ENCODE data around the gene PAPPA.

PAPPA gene

DNA sequence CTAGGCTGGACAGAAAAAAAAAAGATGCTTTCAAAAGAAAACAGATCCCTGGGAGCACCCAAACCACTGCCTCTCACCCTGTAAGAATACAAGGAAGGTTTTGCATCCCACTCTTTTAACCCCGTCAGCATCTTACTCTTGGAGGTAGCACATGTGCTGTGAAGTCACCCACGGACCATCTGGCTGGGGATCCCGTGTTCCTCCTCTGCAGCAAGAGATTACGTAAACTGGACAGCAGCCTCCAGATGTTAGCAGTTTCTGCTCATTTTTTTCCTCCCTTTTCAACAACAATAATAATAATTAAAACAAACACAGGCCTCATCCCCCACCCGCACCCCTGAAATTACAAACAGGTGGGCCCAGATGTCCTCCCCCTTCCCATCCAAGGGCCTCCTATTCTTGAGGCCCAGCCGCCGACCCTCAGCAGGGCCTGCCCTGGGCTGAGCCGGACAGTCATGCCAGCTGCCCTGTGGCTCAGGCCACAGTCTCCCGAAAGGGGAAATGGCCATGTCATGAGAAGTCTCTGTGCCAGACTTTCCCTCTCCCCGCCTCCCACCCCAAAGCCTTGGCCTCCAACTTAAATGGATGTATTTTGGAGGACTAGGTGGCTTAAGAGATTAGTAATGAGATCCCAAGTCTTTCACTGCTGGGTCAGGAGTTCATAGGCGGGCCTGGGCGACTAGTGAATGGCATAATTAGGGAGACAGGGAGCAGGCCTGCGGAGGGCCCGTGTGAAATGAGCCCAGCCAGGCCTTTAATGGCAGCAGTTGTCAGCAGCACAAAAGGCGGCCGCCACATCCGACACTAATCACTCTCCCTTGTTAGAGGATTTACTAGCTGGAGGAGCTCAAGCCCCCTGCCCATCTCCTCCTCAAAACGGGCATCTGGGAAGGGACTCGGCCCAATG is 165.1 kb downstream of the PAPPA start:
- DNase-seq = peak; percentile 70

DNA sequence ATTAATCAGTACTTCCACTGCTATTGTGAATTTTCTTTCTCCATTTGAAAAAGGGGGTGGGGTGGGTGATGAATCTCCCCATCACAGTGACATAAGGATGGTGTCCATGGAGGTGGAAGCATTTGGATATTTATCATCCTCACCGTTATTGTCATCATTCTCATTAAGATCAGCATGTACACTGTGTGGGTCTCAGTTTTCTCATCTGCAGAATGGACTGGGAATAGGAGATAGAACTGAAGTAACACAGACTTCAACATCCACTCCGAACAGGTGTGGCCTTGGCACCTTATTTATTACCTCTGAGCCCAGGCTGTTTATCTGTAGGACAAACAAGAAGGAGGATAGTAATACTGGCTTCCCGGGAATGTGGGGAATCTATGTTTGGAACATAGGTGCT is 165.9 kb downstream of the PAPPA start:
- no peak for DNase-seq

DNA sequence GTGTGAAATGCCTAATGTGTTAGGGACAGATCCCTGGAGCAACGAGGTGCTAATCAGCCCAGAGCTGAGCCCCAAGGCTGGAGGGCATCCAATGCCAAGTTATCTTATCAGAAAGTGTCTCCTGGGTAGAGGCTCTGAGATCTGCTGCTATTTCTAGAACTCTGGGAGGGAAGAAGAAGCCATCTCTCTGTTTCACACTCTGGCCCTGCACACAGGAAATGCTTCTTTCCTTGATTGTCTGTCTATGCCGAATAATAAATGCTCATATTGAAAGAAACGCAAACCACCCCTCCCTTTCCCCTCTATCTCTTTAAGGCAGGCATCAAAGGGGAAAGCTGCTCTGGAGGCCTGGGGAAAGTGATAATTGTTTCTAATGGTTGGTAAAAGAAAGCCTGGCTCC is 166.7 kb downstream of the PAPPA start:
- no peak for DNase-seq

- peak; percentile 40 for DNase-seq
These were observed 168.9 kb downstream of the PAPPA start for GRCh38 chr9:116322521-116322920.

DNA sequence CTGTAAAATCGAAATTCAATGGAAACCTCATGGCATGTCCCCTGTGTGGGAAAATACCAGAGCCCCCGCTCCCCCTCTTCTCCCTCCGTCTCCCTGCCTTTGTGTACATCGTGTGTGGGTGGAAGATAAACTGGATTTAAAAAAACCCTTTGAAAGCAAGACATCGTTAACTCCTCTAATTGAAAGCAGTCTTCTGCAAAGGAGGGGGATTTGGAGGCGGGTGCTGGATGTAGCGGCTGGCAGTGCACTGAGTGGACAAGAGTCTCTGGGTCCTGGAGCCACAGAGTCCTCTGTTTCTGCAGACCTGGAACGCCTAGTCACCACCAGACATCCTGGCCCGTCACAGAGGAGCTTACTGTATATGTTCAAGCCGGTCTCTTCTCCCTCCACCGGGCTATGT is 169.4 kb downstream of the PAPPA start:
- peak; percentile 38 for DNase-seq

DNA sequence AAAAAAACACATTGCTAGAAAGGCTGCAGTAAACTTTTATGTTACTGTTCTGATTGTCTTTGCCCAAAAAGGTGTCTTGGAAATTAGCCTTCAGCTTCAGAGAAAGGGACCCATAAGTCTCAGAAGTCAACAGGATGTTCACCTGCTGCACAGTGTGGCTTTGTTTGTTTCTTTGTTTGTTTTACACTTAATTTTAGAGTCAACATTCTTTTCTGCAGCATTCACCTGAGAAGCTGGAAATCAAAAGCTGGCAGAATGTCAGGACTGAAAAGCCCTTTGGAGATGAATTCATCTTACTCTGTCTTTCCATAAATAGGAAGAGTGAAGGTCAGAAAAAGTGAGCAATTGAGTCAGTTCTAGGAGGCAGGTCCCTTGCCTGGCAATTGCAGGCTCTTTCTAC is 170.0 kb downstream of the PAPPA start:
- DNase-seq = no peak

DNA sequence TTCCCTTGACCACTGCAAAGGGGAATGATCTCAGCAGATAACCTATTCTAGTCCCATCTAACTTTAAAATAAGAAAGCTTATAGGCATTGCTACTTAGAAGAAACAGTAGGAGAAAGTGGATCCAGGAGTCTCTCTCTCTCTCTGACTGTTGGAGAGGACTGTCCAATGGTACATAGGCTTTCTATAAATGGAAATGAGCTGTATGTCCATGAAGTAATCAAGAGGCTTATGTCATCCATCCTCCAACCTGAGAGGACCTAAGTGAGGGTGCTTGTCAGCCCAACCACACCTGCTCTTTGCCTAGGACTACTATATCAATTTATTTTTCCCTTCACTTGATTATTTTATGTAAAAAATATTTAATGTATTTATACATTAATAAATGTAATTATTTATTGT is 172.3 kb downstream of the PAPPA start:
- DNase-seq = no peak

DNA sequence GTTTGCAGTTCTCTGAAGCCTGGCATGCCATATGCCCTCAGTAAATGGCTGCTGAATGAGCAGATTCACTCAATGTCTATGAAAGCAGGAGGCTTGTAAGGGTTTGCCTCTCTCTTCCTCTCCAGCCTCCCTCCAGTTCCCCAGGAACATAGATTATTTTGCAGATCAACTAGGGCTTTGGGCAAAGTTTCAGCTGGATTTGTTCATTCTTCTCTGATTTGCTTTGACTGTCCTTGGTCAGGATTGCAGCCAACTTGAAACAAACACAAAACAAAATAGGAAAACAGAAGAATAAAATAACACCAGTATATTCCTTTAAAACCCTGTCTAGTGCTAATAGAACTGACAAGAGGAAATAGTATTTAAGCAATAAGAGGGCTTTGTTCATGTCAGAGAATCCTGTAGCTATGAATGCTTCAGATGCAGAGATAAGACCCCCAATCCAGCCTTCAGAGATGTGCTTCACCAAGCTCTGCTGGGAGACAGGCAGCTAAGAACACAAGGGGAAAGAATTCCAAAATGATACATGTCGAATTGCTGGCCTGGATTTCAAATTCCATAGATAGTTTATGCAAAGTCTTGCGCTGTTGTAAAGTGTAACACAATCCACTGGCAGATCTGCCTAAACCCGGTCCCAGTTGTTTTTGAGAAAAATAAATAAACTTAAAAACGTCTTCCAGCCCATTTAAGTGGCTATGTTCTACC is 174.3 kb downstream of the PAPPA start:
- DNase-seq = peak; percentile 77

- no peak for DNase-seq
These were observed 175.9 kb downstream of the PAPPA start for GRCh38 chr9:116329470-116329869.

DNA sequence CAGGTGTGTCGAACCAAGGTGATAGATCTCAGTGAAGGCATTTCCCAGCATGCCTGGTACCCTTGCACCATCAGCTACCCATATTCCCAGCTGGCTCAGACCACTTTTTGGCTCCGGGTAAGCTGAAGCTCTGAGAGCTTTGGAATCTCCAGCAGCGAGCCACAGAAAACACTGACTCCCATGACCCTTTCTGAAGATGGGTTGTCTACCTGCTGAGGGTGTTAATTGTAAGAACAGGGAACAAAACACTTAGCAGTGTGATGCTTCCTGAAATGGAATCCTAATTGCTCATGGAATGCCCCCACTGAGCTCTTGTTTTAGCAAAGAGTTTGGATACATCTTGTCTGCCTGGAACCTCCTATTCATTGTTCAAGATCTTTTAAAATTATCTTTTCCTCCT is 177.7 kb downstream of the PAPPA start:
- DNase-seq = no peak

DNA sequence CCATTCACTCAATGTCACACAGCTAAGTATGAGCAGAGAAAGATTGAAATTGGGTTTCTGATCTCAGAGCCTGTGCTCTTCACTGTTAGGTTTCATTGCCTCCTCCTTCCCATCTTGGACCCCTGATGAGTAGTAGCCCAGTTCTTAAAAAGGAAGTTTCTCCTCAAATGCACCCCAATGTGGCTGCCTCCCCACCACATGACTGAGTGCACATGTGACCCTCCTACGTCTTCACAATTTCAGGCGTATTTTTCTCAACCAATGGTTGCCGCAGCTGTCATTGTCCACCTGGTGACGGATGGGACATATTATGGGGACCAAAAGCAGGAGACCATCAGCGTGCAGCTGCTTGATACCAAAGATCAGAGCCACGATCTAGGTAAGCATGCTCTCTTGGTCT is 178.5 kb downstream of the PAPPA start:
- no peak for DNase-seq

GRCh38 chr9:116333254-116333653 is 179.7 kb downstream of the PAPPA start:
- DNase-seq = no peak

- no peak for DNase-seq
These were observed 181.1 kb downstream of the PAPPA start for GRCh38 chr9:116334546-116335150.

GRCh38 chr9:116335392-116335791 is 181.8 kb downstream of the PAPPA start:
- no peak for DNase-seq

DNA sequence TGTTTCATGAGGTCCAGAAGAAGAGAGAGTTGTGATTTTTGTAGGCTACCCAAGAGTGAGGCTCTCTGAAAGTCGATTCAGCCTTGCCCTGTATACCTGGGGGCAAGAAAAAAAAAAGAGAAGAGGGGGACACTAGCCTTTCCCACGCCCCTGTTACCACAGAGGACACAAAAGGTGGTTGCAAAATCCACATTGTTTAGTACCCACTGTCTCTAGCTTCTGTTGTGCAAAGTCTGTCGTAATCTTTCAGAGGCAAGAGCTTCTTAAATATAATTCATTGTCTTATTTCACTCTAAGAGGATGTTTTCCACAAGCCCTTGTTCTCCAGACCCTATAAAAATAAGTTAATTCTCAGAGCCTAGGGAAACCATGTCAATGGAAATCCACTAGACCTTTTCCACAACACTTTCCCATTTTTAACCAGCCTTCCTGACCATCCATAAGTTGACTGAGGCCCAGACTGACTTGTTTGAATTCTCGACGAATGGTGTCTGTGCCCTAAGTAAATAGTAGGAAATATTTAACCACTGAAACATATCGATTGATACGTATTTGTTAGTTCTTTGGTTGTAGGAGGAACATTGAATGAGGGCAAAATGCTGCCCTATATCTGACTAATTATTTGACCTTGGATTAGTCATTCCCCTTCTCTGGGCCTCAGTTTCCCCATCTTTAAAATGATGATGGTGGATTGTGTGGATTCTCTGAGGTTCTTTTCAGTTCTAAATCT is 182.7 kb downstream of the PAPPA start:
- peak; percentile 25 for DNase-seq

GRCh38 chr9:116337015-116337414 is 183.4 kb downstream of the PAPPA start:
- DNase-seq = peak; percentile 82

- DNase-seq = no peak
These were observed 186.7 kb downstream of the PAPPA start for GRCh38 chr9:116340270-116340669.

- no peak for DNase-seq
These were observed 188.5 kb downstream of the PAPPA start for GRCh38 chr9:116342061-116342460.

DNA sequence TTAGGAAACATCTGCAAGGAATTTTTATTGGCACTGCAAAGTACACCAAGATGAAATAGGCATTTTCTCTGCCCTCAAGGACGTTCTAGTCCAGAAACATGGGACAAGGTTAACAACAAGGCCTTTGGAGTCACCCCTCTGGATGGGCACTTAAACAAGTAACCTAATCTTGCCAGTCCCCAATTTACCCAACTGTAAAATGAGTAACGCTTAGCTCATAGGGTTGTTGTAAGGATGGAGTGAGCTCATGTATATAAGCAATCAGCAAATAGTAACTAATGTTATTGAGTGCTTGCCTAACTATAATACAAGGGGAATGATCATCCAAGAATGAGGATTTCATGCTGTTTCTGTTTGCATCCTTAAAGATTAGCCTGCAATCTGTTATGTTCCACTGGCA is 189.3 kb downstream of the PAPPA start:
- DNase-seq = no peak

DNA sequence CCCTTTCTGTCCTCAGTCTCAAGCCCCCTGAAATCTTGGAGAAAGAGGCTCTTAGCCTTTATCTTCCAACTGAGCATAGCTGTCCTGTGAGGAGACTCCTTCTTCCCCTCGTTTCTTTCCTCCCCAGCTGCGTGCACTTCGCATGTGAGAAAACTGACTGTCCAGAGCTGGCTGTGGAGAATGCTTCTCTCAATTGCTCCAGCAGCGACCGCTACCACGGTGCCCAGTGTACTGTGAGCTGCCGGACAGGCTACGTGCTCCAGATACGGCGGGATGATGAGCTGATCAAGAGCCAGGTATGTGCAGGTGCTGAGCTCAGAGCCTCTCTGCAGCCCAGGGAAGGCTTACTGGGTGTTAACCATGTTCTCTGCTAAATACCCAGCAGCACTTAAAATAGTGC is 190.8 kb downstream of the PAPPA start:
- no peak for DNase-seq

DNA sequence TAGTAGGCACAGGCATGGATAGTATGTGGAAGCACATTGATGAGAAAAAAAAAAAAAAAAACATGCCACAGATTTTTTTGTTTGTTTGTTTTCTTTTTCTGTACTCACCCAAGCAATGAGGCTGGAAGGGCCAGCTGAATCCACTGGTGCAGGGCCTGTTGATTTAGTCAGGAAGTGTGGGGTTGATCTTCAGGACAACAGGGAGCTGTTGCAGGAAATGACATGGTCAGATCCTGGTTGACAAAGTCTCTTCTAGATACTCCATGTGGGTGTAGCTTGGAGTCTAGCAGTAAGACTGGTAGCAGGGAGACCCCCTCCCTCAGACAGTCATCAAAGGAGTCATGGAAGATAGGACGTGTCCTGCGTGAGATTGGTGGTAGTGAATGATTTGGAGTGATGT is 191.8 kb downstream of the PAPPA start:
- DNase-seq = no peak

DNA sequence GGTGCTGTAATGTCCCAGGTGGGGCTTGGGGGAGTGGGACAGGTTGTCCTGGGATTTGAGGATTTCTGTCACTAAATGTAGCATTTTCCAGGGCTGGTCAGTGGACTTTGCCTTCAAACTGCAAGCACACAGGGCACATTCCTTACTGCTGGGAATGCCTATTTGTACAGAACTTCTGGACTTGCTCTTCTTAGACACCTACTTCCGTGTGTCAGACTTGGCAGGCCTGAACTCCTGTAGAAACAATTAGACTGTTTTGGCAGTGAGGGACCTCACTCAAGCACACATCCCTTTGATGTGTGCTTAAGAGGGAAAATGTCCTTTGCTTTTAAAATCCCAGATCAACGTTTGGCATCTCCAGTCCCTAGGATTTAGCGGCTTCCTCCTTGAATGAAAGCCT is 192.2 kb downstream of the PAPPA start:
- no peak for DNase-seq

GRCh38 chr9:116349684-116350083 is 196.1 kb downstream of the PAPPA start:
- DNase-seq = no peak

All from fibroblast of skin of abdomen (primary cell).